Measurements from ENCODE around the gene TBX2. TPM values are rescaled to one million over a fixed set of nuclear protein-coding genes. Genes with fewer than 3 reads are reported as not detected.

Gene TBX2
- total RNA-seq, 2 donors from 2014 or later: 5.0 to 5.3 TPM

GRCh38 chr17:61395983-61396585, 3.6 kb upstream of the TBX2 start:
- Histone ChIP-seq H3K9me3 (no peaks in the 10 kb centered on the region), H3K4me3 (peak overlapping the region; percentile 14), H3K9ac (ENCODE audit: low read depth in 2 of 2, low read length in 2 of 2) (peak overlapping the region; percentile 26 to 60), H3K27ac (peak overlapping the region; percentile 47), H3K27me3 (peaks cover 53% of the 10 kb centered on the region), H3K4me1 (peaks cover 8% of the 10 kb centered on the region), H3K36me3 (no peaks in the 10 kb centered on the region)
- no peak for DNase-seq
- TF ChIP-seq CTCF (IDR thresholded peaks at IDR 0.05): no peak
- intact Hi-C loops (cut with DNase I): no loop called here

GRCh38 chr17:61396586-61397085, 3.0 kb upstream of the TBX2 start:
- no peaks in the 10 kb centered on the region for H3K36me3 ChIP-seq
- TF ChIP-seq CTCF (IDR thresholded peaks at IDR 0.05): no peak
- peak overlapping the region; percentile 26 to 60 for H3K9ac ChIP-seq (ENCODE audit: low read depth in 2 of 2, low read length in 2 of 2)
- H3K4me1 ChIP-seq: peaks cover 8% of the 10 kb centered on the region
- no peaks in the 10 kb centered on the region for H3K9me3 ChIP-seq
- peak overlapping the region; percentile 14 for H3K4me3 ChIP-seq
- H3K27ac ChIP-seq: peak overlapping the region; percentile 47
- intact Hi-C loops (cut with DNase I): no loop called here
- DNase-seq: no peak
- H3K27me3 ChIP-seq: peaks cover 58% of the 10 kb centered on the region

- Histone ChIP-seq H3K36me3 (no peaks in the 10 kb centered on the region), H3K4me3 (peak overlapping the region; percentile 14), H3K27me3 (peaks cover 65% of the 10 kb centered on the region), H3K9ac (ENCODE audit: low read depth in 2 of 2, low read length in 2 of 2) (peak overlapping the region; percentile 43 to 60), H3K27ac (peak overlapping the region; percentile 47), H3K9me3 (no peaks in the 10 kb centered on the region), H3K4me1 (peaks cover 8% of the 10 kb centered on the region)
- intact Hi-C loops (cut with DNase I): no loop called here
- TF ChIP-seq CTCF (IDR thresholded peaks at IDR 0.05): no peak
- DNase-seq: no peak
Observed at GRCh38 chr17:61397086-61397842, 2.4 kb upstream of the TBX2 start.

- Histone ChIP-seq H3K4me1 (peaks cover 8% of the 10 kb centered on the region), H3K9ac (ENCODE audit: low read depth in 2 of 2, low read length in 2 of 2) (peak overlapping the region in 1 of 2 donors; percentile 69), H3K27ac (peak overlapping the region; percentile 53), H3K36me3 (no peaks in the 10 kb centered on the region), H3K4me3 (peak overlapping the region; percentile 33), H3K27me3 (peaks cover 75% of the 10 kb centered on the region), H3K9me3 (no peaks in the 10 kb centered on the region)
- TF ChIP-seq CTCF (IDR thresholded peaks at IDR 0.05): no peak
- intact Hi-C loops (cut with DNase I): no loop called here
- DNase-seq: no peak
Observed at GRCh38 chr17:61398721-61399130, 917 bp upstream of the TBX2 start.

GRCh38 chr17:61400066-61400716, 548 bp downstream of the TBX2 start:
- TF ChIP-seq CTCF (IDR thresholded peaks at IDR 0.05): no peak
- H3K9me3 ChIP-seq: no peaks in the 10 kb centered on the region
- peak overlapping the region; percentile 22 for H3K4me3 ChIP-seq
- H3K9ac ChIP-seq (ENCODE audit: low read depth in 2 of 2, low read length in 2 of 2): peak overlapping the region in 1 of 2 donors; percentile 66
- peaks cover 8% of the 10 kb centered on the region for H3K4me1 ChIP-seq
- no peak overlapping the region for H3K27ac ChIP-seq
- no peaks in the 10 kb centered on the region for H3K36me3 ChIP-seq
- intact Hi-C loops (cut with DNase I): no loop called here
- DNase-seq: no peak
- H3K27me3 ChIP-seq: peaks cover 88% of the 10 kb centered on the region

Data from colonic mucosa (tissue), 4 donors.